GM18507 (cell line): ENCODE data around the gene CDH4.

ENCODE experiments used
- DNase-seq: peaks from one replicate; pipeline ENCODE4 v3.0.0; 2011; ENCODE audit warnings: low read depth; ENCODE audit not compliant: insufficient read length; ENCODE audit errors: extremely low spot score
- FAIRE-seq: peaks from 2 replicates; lab custom pipeline; 2011; peaks lifted over from hg19 to GRCh38; lab: Jason Lieb, UNC

CDH4 gene

GRCh38 chr20:61823242-61823641 lies 571.2 kb downstream of the CDH4 start:
- FAIRE-seq (no peak), DNase-seq (no peak)

- FAIRE-seq (no peak), DNase-seq (no peak)
Measured at GRCh38 chr20:61828891-61829290, 576.8 kb downstream of the CDH4 start.

GRCh38 chr20:61829526-61829925 lies 577.5 kb downstream of the CDH4 start:
- DNase-seq (no peak), FAIRE-seq (no peak)

GRCh38 chr20:61830241-61830930 lies 578.3 kb downstream of the CDH4 start:
- DNase-seq (no peak), FAIRE-seq (no peak)

- no peak for FAIRE-seq
Measured at GRCh38 chr20:61830991-61831390, 578.9 kb downstream of the CDH4 start.

GRCh38 chr20:61832181-61832580 lies 580.1 kb downstream of the CDH4 start:
- FAIRE-seq (no peak), DNase-seq (no peak)

More at GRCh38 chr20:61830991-61831390, 578.9 kb downstream of the CDH4 start:
- no peak for DNase-seq

GRCh38 chr20:61833807-61834610 lies 581.9 kb downstream of the CDH4 start:
- no peak for FAIRE-seq
- no peak for DNase-seq

- DNase-seq = no peak
- FAIRE-seq = no peak
Measured at GRCh38 chr20:61835301-61835700, 583.2 kb downstream of the CDH4 start.

- DNase-seq (no peak), FAIRE-seq (no peak)
Measured at GRCh38 chr20:61835791-61836350, 583.8 kb downstream of the CDH4 start.

GRCh38 chr20:61837200-61837599 lies 585.1 kb downstream of the CDH4 start:
- DNase-seq (no peak), FAIRE-seq (no peak)

GRCh38 chr20:61839223-61839911 lies 587.3 kb downstream of the CDH4 start:
- no peak for FAIRE-seq

GRCh38 chr20:61839912-61840778 lies 588.1 kb downstream of the CDH4 start:
- FAIRE-seq = no peak

More at GRCh38 chr20:61839223-61839911, 587.3 kb downstream of the CDH4 start:
- no peak for DNase-seq

GRCh38 chr20:61840779-61841455 lies 588.9 kb downstream of the CDH4 start:
- DNase-seq (no peak), FAIRE-seq (no peak)

More at GRCh38 chr20:61839912-61840778, 588.1 kb downstream of the CDH4 start:
- DNase-seq = no peak

- FAIRE-seq (no peak), DNase-seq (no peak)
Measured at GRCh38 chr20:61841551-61841950, 589.5 kb downstream of the CDH4 start.

- DNase-seq (no peak), FAIRE-seq (no peak)
Measured at GRCh38 chr20:61841966-61842365, 589.9 kb downstream of the CDH4 start.

GRCh38 chr20:61844621-61845020 lies 592.6 kb downstream of the CDH4 start:
- FAIRE-seq (no peak), DNase-seq (no peak)

GRCh38 chr20:61845233-61845671 lies 593.2 kb downstream of the CDH4 start:
- FAIRE-seq (no peak), DNase-seq (no peak)

- DNase-seq = no peak
- no peak for FAIRE-seq
Measured at GRCh38 chr20:61846074-61846473, 594.0 kb downstream of the CDH4 start.
